Brain pericyte (primary cell): ENCODE measurements around the gene ZSCAN10.

Source experiments
- DNase-seq: peaks from one replicate; pipeline ENCODE4 v3.0.0-alpha.2; 2012; ENCODE audit warnings: low read depth, low spot score

ZSCAN10 gene

DNA sequence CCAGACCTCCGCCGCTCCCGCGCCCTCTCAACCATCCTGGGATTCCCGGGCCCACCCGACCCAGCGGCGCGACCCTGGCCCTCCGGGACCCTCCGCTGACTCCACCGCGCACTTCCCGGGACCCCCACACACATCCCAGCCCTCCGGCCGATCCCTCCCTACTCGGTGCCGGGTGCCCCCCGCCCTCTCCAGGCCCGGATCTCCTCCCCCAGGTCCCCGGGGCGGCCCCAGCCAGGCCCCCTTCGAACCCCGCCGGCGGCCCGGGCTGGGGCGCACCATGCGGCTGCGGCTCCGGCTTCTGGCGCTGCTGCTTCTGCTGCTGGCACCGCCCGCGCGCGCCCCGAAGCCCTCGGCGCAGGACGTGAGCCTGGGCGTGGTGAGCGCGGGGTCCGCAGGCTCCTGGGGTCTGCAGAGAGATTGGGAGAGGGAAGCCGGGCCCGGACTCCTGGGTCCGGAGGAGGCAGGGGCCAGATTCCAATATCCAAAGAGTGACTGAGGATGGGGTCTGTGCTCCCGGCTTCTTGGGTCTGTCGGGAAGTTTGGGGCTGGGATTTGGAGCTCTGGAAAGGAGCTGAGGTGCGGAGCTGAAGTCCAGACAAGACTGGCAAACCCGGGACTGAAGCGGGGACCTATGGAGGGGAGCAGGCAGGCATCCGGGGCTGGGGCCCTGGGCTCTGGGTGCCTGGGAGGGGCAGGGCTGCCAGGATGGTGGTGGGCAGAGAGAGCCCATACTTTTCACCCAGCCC is 52.3 kb downstream of the ZSCAN10 start:
- DNase-seq: no peak

DNA sequence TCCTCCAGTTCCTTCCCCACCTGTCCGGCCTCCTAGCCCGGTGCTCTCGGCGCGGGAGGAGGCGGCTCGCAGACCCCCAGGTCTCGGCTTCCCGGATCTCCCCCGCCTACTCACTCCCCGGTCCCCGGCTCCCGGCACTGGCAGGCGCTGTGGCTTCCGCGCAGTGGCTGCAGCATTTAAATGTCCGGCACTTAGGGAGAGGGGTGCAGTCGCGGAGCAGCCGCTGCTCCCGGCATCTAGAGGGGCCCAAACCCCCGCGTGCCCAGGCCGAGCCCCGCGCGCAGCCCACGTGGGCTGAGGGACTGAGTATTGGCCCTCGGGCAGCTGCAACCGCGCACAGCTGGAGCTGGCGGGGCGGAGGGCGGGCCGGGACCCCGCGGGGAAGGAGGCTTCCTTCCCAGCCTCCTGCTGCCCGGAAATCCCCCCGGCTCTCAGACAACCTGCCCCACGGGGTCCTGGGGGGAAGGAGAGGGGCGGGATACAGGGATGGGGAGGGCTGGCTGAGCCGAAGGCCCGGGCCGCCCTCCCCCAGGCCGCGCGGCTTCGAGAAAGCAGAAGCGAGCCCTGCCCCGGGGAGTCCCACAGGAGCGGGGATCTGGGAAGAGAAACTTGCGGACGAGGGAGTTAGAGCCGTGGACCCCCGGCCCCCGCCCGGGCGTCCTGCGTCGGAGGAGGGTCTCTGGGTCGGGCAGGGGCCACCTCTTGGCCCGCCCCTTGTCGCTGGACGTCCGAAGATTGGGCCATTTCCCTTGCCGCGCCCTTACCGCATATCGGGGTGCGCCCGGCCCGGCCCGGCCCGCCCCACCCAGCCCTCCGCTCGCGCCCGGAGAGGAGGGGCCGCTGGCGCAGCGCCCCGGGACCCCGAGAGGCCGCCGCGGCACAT is 53.1 kb downstream of the ZSCAN10 start, which contains the start of gene MMP25:
TSS of gene MMP25 (plus strand) at position 804 of the 883 bp plus-strand sequence. CDS start 357 bp downstream, outside the sequence.
- DNase-seq: no peak

DNA sequence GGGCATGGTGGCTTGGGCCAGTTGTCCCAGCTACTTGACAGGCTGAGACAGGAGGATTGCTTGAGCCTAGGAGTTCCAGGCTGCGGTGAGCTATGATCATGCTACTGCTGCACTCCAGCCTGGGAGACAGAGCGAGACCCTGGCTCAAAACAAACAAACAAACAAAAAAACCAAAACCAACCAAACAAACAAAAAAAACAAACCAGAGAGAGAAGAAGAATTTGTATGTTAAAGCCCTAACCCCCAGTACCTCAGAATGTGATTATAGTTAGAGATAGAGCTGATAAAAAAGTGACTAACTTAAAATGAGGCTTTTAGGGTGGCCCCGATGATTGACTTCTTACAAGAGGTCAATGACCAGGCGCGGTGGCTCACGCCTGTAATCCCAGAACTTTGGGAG is 54.4 kb downstream of the ZSCAN10 start:
- no peak for DNase-seq

DNA sequence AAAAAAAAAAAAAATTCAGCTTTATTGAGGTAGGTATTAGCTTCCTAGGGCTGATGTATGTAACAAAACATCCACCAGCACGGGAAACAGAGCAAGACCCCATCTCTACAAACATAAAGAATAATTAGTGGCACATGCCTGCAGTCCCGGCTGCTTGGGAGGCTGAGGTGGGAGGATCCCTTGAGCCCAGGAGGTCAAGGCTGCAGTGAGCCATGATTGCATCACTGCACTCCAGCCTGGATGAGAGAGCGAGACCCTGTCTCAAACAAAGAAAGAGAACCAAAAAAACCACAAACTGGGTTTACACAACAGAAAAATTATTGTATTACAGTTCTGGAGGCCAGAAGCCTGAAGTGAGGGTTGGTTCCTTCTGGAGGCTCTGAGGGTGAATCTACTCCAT is 56.7 kb downstream of the ZSCAN10 start:
- DNase-seq: no peak

DNA sequence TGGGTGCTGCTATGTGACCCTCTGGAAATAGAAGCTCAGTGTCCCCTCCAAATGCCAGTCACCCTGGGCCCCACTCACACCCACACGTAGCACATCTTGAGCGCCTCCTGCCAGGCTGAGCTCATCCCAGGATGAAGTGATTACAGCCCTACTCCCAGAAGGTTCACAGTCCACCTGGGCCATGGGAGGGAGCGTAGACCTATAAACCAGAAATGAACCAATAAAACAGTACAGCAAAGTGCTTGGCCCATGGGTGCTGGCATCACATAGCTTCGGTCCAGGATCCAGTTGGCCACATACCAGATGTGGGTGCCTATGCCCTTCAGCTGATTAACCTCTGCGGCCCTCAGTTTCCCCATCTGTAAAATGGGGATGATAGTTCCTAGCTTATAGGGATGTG is 60.2 kb downstream of the ZSCAN10 start:
- no peak for DNase-seq
